Nephron progenitor cell (in vitro differentiated cells): ENCODE measurements around the gene BTAF1.

Experiments
- DNase-seq: peaks from one replicate; pipeline ENCODE4 v3.0.0; 2021
- H3K27ac Mint-ChIP-seq: 2 replicates; pipeline ENCODE4 v1.8.0; 2021; ENCODE audit warnings: mild to moderate bottlenecking, moderate library complexity, mixed read lengths
- H3K27me3 Mint-ChIP-seq: 2 replicates; pipeline ENCODE4 v1.8.0; 2021; ENCODE audit warnings: mild to moderate bottlenecking, low read depth, mixed read lengths; ENCODE audit not compliant: poor library complexity
- H3K36me3 Mint-ChIP-seq: 2 replicates; pipeline ENCODE4 v1.8.0; 2021; ENCODE audit warnings: low read depth, mixed read lengths
- H3K4me1 Mint-ChIP-seq: 2 replicates; pipeline ENCODE4 v1.8.0; 2021; ENCODE audit warnings: mixed read lengths
- H3K4me3 Mint-ChIP-seq: 2 replicates; pipeline ENCODE4 v1.8.0; 2021; ENCODE audit warnings: mild to moderate bottlenecking, moderate library complexity, mixed read lengths
- H3K9me3 Mint-ChIP-seq: 2 replicates; pipeline ENCODE4 v1.8.0; 2021; ENCODE audit warnings: mild to moderate bottlenecking, moderate library complexity, mixed read lengths
- TF ChIP-seq, protein P1 (sequence below): fragments of 200-600 bp; sonication (generic); IDR thresholded peaks from 2 replicates; pipeline ENCODE4 v1.5.0; 2021; ENCODE audit warnings: antibody characterized with exemption

The BTAF1 gene

DNA sequence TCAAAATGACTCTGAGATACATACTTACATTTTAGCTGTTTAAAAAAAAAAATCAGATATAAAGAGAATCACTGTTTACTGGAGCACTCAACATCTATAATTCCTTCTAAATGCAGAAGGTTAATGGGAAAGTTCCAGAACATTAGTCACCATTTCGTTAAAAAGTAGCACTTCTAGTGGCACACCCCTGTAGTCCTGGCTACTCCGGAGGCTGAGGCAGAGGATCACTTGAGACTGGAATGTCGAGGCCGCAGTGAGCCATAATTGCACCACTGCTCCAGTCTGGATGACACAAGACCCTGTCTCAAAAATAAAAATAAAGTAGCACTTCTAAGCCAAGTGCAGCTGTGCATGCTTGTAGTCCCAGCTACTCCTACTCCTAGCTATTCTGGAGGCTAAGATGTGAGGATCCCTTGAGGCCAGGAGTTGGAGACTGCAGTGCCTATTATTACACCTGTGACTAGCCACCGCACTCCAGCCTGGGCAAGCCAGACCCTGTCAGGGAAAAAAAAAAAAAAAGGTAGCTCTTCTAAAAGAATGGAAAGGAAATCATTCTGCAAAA, 16.5 kb upstream of the BTAF1 start:
- Mint-ChIP-seq H3K9me3 (peaks cover 17% of the 10 kb centered on the region), H3K27me3 (no peaks in the 10 kb centered on the region), H3K4me1 (peaks cover 35% of the 10 kb centered on the region), H3K4me3 (peak overlapping the region; percentile 89), H3K27ac (no peak overlapping the region), H3K36me3 (peaks cover 38% of the 10 kb centered on the region)
- no peak for DNase-seq
- TF ChIP-seq, protein P1, sequence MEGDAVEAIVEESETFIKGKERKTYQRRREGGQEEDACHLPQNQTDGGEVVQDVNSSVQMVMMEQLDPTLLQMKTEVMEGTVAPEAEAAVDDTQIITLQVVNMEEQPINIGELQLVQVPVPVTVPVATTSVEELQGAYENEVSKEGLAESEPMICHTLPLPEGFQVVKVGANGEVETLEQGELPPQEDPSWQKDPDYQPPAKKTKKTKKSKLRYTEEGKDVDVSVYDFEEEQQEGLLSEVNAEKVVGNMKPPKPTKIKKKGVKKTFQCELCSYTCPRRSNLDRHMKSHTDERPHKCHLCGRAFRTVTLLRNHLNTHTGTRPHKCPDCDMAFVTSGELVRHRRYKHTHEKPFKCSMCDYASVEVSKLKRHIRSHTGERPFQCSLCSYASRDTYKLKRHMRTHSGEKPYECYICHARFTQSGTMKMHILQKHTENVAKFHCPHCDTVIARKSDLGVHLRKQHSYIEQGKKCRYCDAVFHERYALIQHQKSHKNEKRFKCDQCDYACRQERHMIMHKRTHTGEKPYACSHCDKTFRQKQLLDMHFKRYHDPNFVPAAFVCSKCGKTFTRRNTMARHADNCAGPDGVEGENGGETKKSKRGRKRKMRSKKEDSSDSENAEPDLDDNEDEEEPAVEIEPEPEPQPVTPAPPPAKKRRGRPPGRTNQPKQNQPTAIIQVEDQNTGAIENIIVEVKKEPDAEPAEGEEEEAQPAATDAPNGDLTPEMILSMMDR = no peak

DNA sequence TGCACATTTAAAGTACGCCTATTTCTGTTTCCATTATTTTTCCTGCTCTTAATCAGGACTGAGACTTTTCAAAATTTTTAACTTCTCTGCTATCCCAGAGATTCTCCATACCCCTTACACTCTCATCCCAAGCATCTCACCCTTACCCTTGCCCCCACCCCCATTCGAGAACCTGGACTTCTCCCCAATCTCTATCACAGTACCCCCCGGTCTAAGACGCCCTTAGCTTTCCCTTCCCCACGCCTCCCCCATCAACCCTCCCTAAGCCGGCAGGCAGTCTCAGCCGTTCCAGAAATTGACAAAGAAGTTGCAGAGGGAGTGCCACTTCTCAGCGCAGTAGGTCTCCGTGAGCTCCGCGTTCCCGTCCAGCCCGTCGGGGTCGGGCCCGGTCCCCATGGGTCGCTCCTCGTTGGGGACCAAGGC, 15.6 kb upstream of the BTAF1 start:
- Mint-ChIP-seq H3K4me1 (peaks cover 30% of the 10 kb centered on the region), H3K36me3 (peaks cover 38% of the 10 kb centered on the region), H3K27ac (peak overlapping the region; percentile 46), H3K27me3 (no peaks in the 10 kb centered on the region), H3K4me3 (peak overlapping the region; percentile 89), H3K9me3 (peaks cover 17% of the 10 kb centered on the region)
- TF ChIP-seq, protein P1 = no peak
- DNase-seq = no peak

DNA sequence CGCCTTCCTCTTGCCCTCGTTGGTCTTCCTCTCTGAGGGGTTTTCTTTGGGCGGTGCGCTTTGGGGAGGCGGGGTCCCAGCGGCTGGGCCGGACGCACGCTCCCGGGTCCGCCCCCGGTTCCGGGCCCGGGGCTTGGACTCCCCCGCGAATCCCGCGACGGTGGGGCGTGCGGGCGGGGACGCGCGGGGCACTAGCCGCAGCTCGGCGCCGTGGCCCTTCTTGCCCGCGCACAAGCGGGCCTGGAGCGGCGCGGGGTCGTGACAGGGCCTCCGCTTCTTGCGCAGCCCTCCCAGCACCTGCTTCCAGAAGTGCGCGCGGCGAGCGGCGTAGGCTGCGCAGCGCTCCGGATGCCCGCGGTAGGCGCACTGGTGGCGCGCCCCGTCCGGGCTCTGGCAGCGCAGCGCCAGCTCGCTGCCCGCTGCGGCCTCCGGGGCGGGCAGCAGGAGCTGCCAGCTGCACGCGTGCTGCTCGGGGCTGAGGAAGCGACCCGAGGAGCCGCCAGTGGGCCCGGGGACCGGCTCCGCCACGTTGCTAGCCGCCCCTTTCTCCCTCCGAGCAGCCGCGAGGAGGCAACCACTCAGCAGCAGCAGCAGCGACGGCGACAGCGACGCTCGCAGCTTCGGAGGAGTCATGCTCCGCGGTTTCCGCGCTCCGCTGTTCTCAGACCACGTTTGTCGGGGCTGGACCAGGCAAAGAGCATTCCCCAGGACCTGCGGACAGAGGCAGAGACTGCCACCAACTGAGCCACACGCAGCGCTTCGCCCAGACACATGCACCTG, 15.0 kb upstream of the BTAF1 start:
- Mint-ChIP-seq H3K9me3 (peaks cover 17% of the 10 kb centered on the region), H3K36me3 (peaks cover 38% of the 10 kb centered on the region), H3K4me3 (peak overlapping the region; percentile 89), H3K27ac (peak overlapping the region; percentile 1), H3K27me3 (no peaks in the 10 kb centered on the region), H3K4me1 (peaks cover 30% of the 10 kb centered on the region)
- peak; percentile 76 for DNase-seq
- TF ChIP-seq, protein P1 = no peak

DNA sequence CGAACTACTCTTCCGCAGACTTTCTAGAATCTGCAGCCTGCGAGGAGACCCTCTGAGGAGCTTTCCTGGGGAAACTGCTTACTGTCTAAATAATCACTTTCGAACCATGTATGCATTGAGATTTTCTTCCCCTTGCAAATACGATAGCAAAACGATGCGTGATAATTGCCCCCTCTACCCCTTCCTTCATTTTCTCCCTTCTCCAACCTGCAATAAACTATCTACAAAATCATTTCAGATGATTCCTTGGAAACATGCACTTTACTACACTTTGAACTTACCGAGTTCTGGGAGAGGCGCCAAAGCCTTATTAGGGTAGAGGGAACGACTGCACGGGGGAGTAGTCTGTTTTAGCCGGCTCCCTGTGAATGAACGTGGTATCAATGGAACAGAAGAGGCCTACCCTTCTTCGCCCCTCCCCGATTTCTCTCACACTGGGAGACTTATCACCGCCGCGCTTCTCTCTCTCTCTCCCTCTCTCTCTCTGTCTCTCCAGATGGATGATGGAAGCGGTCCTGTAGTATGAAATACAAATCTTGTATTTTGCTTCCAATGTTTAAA, 14.4 kb upstream of the BTAF1 start, which contains the start of gene FGFBP3:
FGFBP3 (minus strand) TSS at position 370 of the 561 bp plus-strand sequence. CDS start 517 bp downstream, outside the sequence.
- Mint-ChIP-seq H3K4me1 (peaks cover 30% of the 10 kb centered on the region), H3K27ac (peak within 1 kb of the TSS; percentile 1), H3K36me3 (peaks cover 38% of the 10 kb centered on the region), H3K27me3 (no peaks in the 10 kb centered on the region), H3K4me3 (peak within 1 kb of the TSS; percentile 86), H3K9me3 (peaks cover 17% of the 10 kb centered on the region)
- peak; percentile 60 for DNase-seq
- TF ChIP-seq, protein P1 = no peak

DNA sequence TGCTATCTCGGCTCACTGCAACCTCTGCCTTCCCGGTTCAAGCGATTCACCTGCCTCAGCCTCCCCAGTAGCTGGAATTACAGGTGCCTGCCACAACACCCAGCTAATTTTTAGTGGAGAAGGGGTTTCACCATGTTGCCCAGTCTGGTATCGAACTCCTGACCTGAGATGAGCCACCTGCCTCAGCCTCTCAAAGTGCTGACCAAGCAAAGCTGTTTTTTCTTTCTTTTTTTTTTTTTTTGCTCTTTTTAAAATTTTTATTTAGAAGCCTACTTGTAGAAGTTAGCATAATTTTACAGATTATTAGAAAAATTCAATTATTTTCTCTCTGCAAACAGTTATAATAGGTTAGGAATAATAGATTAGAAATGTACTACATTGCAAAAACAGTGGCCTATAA, 13.1 kb upstream of the BTAF1 start:
- no peak overlapping the region for H3K4me3 Mint-ChIP-seq
- no peak overlapping the region for H3K27ac Mint-ChIP-seq
- TF ChIP-seq, protein P1 = no peak
- H3K36me3 Mint-ChIP-seq = peaks cover 25% of the 10 kb centered on the region
- H3K9me3 Mint-ChIP-seq = peaks cover 10% of the 10 kb centered on the region
- H3K4me1 Mint-ChIP-seq = peaks cover 30% of the 10 kb centered on the region
- no peak for DNase-seq
- H3K27me3 Mint-ChIP-seq = no peaks in the 10 kb centered on the region
